Mesendoderm (in vitro differentiated cells): Measurements from ENCODE around the gene SOBP.

ENCODE experiments used
- DNase-seq: peaks from one replicate; pipeline ENCODE4 v3.0.0; 2013
- H2AK5ac ChIP-seq: 2 replicates; pipeline ENCODE4 v1.6.1; 2013; ENCODE audit warnings: low read length, inconsistent platforms
- H2BK120ac ChIP-seq: 2 replicates; pipeline ENCODE4 v1.6.1; 2013; ENCODE audit warnings: low read depth, mild to moderate bottlenecking, low read length, moderate library complexity, mixed read lengths
- H2BK15ac ChIP-seq: replicated peaks from 2 replicates; pipeline ENCODE4 v1.6.1; 2013; ENCODE audit warnings: low read depth, mild to moderate bottlenecking, moderate library complexity
- H2BK5ac ChIP-seq: 2 replicates; pipeline ENCODE4 v1.6.1; 2013; ENCODE audit warnings: low read length, inconsistent platforms
- H3K18ac ChIP-seq: 2 replicates; pipeline ENCODE4 v1.6.1; 2013; ENCODE audit warnings: mild to moderate bottlenecking, low read length, mixed read lengths
- H3K23ac ChIP-seq: one replicate; pipeline ENCODE4 v1.6.1; 2013; ENCODE audit warnings: low read length
- H3K27ac ChIP-seq: 2 replicates; pipeline ENCODE4 v1.5.1; 2013; ENCODE audit warnings: low read depth, mild to moderate bottlenecking, inconsistent platforms, low read length, moderate library complexity
- H3K27me3 ChIP-seq: 2 replicates; pipeline ENCODE4 v1.6.1; 2013; ENCODE audit warnings: low read length, control low read depth, mild to moderate bottlenecking, inconsistent platforms; ENCODE audit not compliant: insufficient read depth, poor library complexity
- H3K36me3 ChIP-seq: 2 replicates; pipeline ENCODE4 v1.6.1; 2013; ENCODE audit warnings: low read length, inconsistent platforms; ENCODE audit not compliant: control insufficient read depth, insufficient read depth
- H3K4ac ChIP-seq: one replicate; pipeline ENCODE4 v1.6.1; 2013; ENCODE audit warnings: low read depth, mild to moderate bottlenecking, low read length, moderate library complexity
- H3K4me1 ChIP-seq: 2 replicates; pipeline ENCODE4 v1.6.1; 2013; ENCODE audit warnings: low read depth, low read length, inconsistent platforms; ENCODE audit not compliant: control insufficient read depth
- H3K4me2 ChIP-seq: 2 replicates; pipeline ENCODE4 v1.6.1; 2013; ENCODE audit warnings: low read length
- H3K4me3 ChIP-seq: 2 replicates; pipeline ENCODE4 v1.5.1; 2013; ENCODE audit warnings: mild to moderate bottlenecking, low read length
- H3K56ac ChIP-seq: one replicate; pipeline ENCODE4 v1.6.1; 2013; ENCODE audit warnings: low read length
- H3K79me1 ChIP-seq: 2 replicates; pipeline ENCODE4 v1.6.1; 2013; ENCODE audit warnings: low read length, inconsistent platforms
- H3K79me2 ChIP-seq: 2 replicates; pipeline ENCODE4 v1.6.1; 2013; ENCODE audit warnings: mild to moderate bottlenecking, low read length; ENCODE audit not compliant: control insufficient read depth, insufficient read depth
- H3K9ac ChIP-seq: 2 replicates; pipeline ENCODE4 v1.6.1; 2013; ENCODE audit warnings: low read length, inconsistent platforms
- H4K5ac ChIP-seq: one replicate; pipeline ENCODE4 v1.6.1; 2013; ENCODE audit warnings: low read length
- H4K8ac ChIP-seq: one replicate; pipeline ENCODE4 v1.6.1; 2013; ENCODE audit warnings: low read depth, mild to moderate bottlenecking, control low read depth, low read length, moderate library complexity
- WGBS: extraction: QIAGEN DNeasy Blood & Tissue Kit; methylation state at CpG from one replicate; pipeline ENCODE4 v1.1.7; 2013; ENCODE audit warnings: low lambda C conversion rate, missing lambda C conversion rate; ENCODE audit not compliant: insufficient coverage; ENCODE audit errors: extremely low coverage; 5-methylcytosine and 5-hydroxymethylcytosine counted together

Gene SOBP

GRCh38 chr6:107704347-107705013, 214.6 kb downstream of the SOBP start:
- no peak overlapping the region for H3K4ac ChIP-seq
- H3K4me2 ChIP-seq = no peak overlapping the region
- H4K5ac ChIP-seq = no peak overlapping the region
- no peak overlapping the region for H4K8ac ChIP-seq
- H2AK5ac ChIP-seq = no peak overlapping the region
- peak; percentile 46 for DNase-seq
- no peaks in the 10 kb centered on the region for H3K27me3 ChIP-seq
- H2BK15ac ChIP-seq = no peak overlapping the region
- no peak overlapping the region for H3K4me3 ChIP-seq
- no CpG with 5 or more reads among the region's 8 CpGs for WGBS
- no peak overlapping the region for H3K9ac ChIP-seq
- no peak overlapping the region for H3K56ac ChIP-seq
- H3K79me2 ChIP-seq = no peaks in the 10 kb centered on the region
- no peaks in the 10 kb centered on the region for H3K79me1 ChIP-seq
- no peak overlapping the region for H3K23ac ChIP-seq
- H3K36me3 ChIP-seq = no peaks in the 10 kb centered on the region
- peaks cover 4% of the 10 kb centered on the region for H3K4me1 ChIP-seq
- H2BK120ac ChIP-seq = no peak overlapping the region
- H3K18ac ChIP-seq = no peak overlapping the region
- H3K27ac ChIP-seq = no peak overlapping the region
- H2BK5ac ChIP-seq = no peak overlapping the region

- no CpG with 5 or more reads among the region's 13 CpGs for WGBS
- Histone ChIP-seq H3K23ac (no peak overlapping the region), H4K8ac (no peak overlapping the region)
These were observed 216.7 kb downstream of the SOBP start for GRCh38 chr6:107706516-107707115.

GRCh38 chr6:107707346-107708275, 217.7 kb downstream of the SOBP start:
- Histone ChIP-seq H3K4me1 (no peaks in the 10 kb centered on the region), H4K5ac (no peak overlapping the region), H4K8ac (no peak overlapping the region), H3K23ac (no peak overlapping the region), H3K27me3 (no peaks in the 10 kb centered on the region), H3K36me3 (no peaks in the 10 kb centered on the region), H3K9ac (no peak overlapping the region), H3K56ac (no peak overlapping the region), H3K79me2 (no peaks in the 10 kb centered on the region), H2BK5ac (no peak overlapping the region), H3K27ac (no peak overlapping the region), H2AK5ac (no peak overlapping the region), H3K4ac (no peak overlapping the region), H2BK120ac (no peak overlapping the region), H3K4me2 (no peak overlapping the region), H3K79me1 (no peaks in the 10 kb centered on the region), H3K18ac (no peak overlapping the region), H3K4me3 (no peak overlapping the region), H2BK15ac (no peak overlapping the region)
- no CpG with 5 or more reads among the region's 18 CpGs for WGBS
- DNase-seq = no peak

More at GRCh38 chr6:107706516-107707115, 216.7 kb downstream of the SOBP start:
- Histone ChIP-seq H3K4me3 (no peak overlapping the region), H3K9ac (no peak overlapping the region), H2BK15ac (no peak overlapping the region), H3K79me1 (no peaks in the 10 kb centered on the region), H3K4me2 (no peak overlapping the region), H3K4me1 (no peaks in the 10 kb centered on the region), H3K27ac (no peak overlapping the region), H3K18ac (no peak overlapping the region), H2BK5ac (no peak overlapping the region), H4K5ac (no peak overlapping the region), H3K36me3 (no peaks in the 10 kb centered on the region), H2BK120ac (no peak overlapping the region), H3K56ac (no peak overlapping the region), H3K4ac (no peak overlapping the region), H3K79me2 (no peaks in the 10 kb centered on the region), H3K27me3 (no peaks in the 10 kb centered on the region), H2AK5ac (no peak overlapping the region)
- DNase-seq = peak; percentile 21

GRCh38 chr6:107708435-107708834, 218.5 kb downstream of the SOBP start:
- no peak overlapping the region for H3K18ac ChIP-seq
- no peak overlapping the region for H3K4ac ChIP-seq
- WGBS = no CpG with 5 or more reads among the region's 6 CpGs
- no peaks in the 10 kb centered on the region for H3K36me3 ChIP-seq
- no peak overlapping the region for H4K5ac ChIP-seq
- no peak for DNase-seq
- H3K79me1 ChIP-seq = no peaks in the 10 kb centered on the region
- H3K27me3 ChIP-seq = no peaks in the 10 kb centered on the region
- H3K4me3 ChIP-seq = no peak overlapping the region
- no peak overlapping the region for H4K8ac ChIP-seq
- no peaks in the 10 kb centered on the region for H3K4me1 ChIP-seq
- no peak overlapping the region for H2BK15ac ChIP-seq
- no peak overlapping the region for H3K23ac ChIP-seq
- H3K79me2 ChIP-seq = no peaks in the 10 kb centered on the region
- no peak overlapping the region for H2BK120ac ChIP-seq
- H2AK5ac ChIP-seq = no peak overlapping the region
- H3K27ac ChIP-seq = no peak overlapping the region
- H2BK5ac ChIP-seq = no peak overlapping the region
- H3K4me2 ChIP-seq = no peak overlapping the region
- no peak overlapping the region for H3K9ac ChIP-seq
- no peak overlapping the region for H3K56ac ChIP-seq

- H2BK15ac ChIP-seq = no peak overlapping the region
- H3K9ac ChIP-seq = no peak overlapping the region
- WGBS = no CpG with 5 or more reads among the region's 7 CpGs
- H2BK120ac ChIP-seq = no peak overlapping the region
- H3K4ac ChIP-seq = no peak overlapping the region
- H2BK5ac ChIP-seq = no peak overlapping the region
- no peaks in the 10 kb centered on the region for H3K36me3 ChIP-seq
- no peaks in the 10 kb centered on the region for H3K27me3 ChIP-seq
- no peak overlapping the region for H4K5ac ChIP-seq
- H3K4me1 ChIP-seq = no peaks in the 10 kb centered on the region
- no peaks in the 10 kb centered on the region for H3K79me1 ChIP-seq
- H2AK5ac ChIP-seq = no peak overlapping the region
- H3K79me2 ChIP-seq = no peaks in the 10 kb centered on the region
- H3K4me2 ChIP-seq = no peak overlapping the region
- no peak overlapping the region for H3K27ac ChIP-seq
- H4K8ac ChIP-seq = no peak overlapping the region
- no peak overlapping the region for H3K4me3 ChIP-seq
- no peak overlapping the region for H3K18ac ChIP-seq
- DNase-seq = no peak
- no peak overlapping the region for H3K23ac ChIP-seq
- no peak overlapping the region for H3K56ac ChIP-seq
These were observed 219.4 kb downstream of the SOBP start for GRCh38 chr6:107709341-107709740.
